ENCODE results near the gene CYP3A7. TPM values are rescaled to one million over a fixed set of nuclear protein-coding genes. Genes with fewer than 3 reads are reported as not detected.
"Not testable (repeated sequence)": the region's sequence is repeated elsewhere in the genome, so short reads cannot be mapped to it uniquely, and the experiment has no call there.

CYP3A7 gene
- total RNA-seq, 2 donors from 2014 or later: not detected

DNA sequence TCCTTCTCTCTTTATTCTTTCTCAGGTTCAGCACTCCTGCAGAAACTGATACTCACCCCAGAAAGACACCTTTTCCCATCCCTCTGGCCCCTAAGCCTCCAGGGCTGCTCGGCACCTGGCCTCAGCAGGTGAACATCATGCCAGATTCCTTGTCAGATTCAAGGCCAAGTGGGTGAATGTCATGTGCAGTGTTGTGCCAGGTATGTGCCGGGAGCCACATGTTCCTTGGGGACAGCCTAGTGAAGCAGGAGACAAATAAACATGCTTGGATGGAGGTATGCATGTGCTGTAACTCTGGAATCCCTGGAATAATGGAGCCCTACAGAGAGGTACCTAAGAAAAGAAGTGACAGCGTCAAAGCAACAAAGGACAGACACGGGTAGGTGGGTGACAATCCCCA is 1.7 kb upstream of the CYP3A7 start:
- not testable (repeated sequence) for ATAC-seq; H3K9me3 ChIP-seq (ENCODE audit: control insufficient read depth, low read length, poor library complexity, severe bottlenecking); H3K27me3 Mint-ChIP-seq; DNase-seq; H3K4me1 Mint-ChIP-seq; H3K36me3 Mint-ChIP-seq (ENCODE audit: low read depth); H3K27ac Mint-ChIP-seq; H3K4me3 Mint-ChIP-seq

DNA sequence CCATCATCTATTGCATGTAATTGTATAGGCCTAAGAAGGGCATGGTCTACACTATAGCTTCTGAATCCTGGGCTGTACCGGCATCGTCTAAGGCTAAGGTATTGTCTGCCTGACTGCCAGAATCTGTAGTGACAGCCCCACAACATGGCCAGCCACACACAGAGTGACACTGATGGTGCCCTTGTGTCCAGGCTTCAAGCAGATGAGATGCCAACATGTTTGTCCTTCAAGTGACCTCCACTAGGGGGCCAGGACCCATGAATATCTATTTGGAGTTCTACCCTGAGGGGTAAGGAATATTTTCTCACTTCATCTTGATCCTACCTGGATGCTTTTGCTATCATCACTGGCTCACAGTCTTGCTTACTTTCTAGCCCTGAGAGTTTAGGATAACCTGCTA is 1.5 kb downstream of the CYP3A7 start:
- Mint-ChIP-seq H3K36me3 (ENCODE audit: low read depth) (peaks cover 4% of the 10 kb centered on the region), H3K27me3 (no peaks in the 10 kb centered on the region), H3K4me1 (peaks cover 2% of the 10 kb centered on the region), H3K27ac (no peak overlapping the region), H3K4me3 (no peak overlapping the region)
- no peak for ATAC-seq
- DNase-seq: no peak
- no peaks in the 10 kb centered on the region for H3K9me3 ChIP-seq (ENCODE audit: control insufficient read depth, low read length, poor library complexity, severe bottlenecking)

GRCh38 chr7:99733003-99733402 is 2.0 kb downstream of the CYP3A7 start:
- H3K27ac Mint-ChIP-seq: no peak overlapping the region
- ATAC-seq: no peak
- H3K9me3 ChIP-seq (ENCODE audit: control insufficient read depth, low read length, poor library complexity, severe bottlenecking): no peaks in the 10 kb centered on the region
- DNase-seq: no peak
- H3K4me1 Mint-ChIP-seq: peaks cover 2% of the 10 kb centered on the region
- no peaks in the 10 kb centered on the region for H3K27me3 Mint-ChIP-seq
- H3K4me3 Mint-ChIP-seq: no peak overlapping the region
- H3K36me3 Mint-ChIP-seq (ENCODE audit: low read depth): peaks cover 4% of the 10 kb centered on the region

- Mint-ChIP-seq H3K36me3 (ENCODE audit: low read depth) (peaks cover 3% of the 10 kb centered on the region), H3K27ac (no peak overlapping the region), H3K4me3 (no peak overlapping the region), H3K4me1 (peaks cover 2% of the 10 kb centered on the region), H3K27me3 (no peaks in the 10 kb centered on the region)
- DNase-seq: no peak
- H3K9me3 ChIP-seq (ENCODE audit: control insufficient read depth, low read length, poor library complexity, severe bottlenecking): no peaks in the 10 kb centered on the region
- no peak for ATAC-seq
Measured at GRCh38 chr7:99731638-99732374, 3.2 kb downstream of the CYP3A7 start.

DNA sequence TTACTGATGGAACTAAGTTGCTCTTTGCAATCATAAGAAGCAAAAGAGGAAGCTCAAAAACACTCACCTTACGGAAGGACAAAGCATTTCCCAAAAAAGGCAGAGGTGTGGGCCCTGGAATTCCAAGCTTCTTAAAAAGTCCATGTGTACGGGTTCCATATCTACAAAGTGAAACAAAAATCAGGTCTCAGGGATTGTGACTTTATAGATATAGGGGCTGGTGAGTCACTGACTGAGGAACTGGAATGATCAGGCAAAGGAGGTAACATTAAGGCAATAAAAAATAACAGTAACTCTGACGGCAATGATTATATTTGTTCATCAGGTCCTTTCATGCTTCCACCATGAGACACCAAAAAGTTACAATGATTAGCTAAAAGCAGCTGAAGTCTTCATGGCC is 4.0 kb downstream of the CYP3A7 start:
- ATAC-seq: no peak
- no peak overlapping the region for H3K27ac Mint-ChIP-seq
- H3K27me3 Mint-ChIP-seq: no peaks in the 10 kb centered on the region
- H3K4me1 Mint-ChIP-seq: no peaks in the 10 kb centered on the region
- no peak overlapping the region for H3K4me3 Mint-ChIP-seq
- no peaks in the 10 kb centered on the region for H3K9me3 ChIP-seq (ENCODE audit: control insufficient read depth, low read length, poor library complexity, severe bottlenecking)
- DNase-seq: no peak
- no peaks in the 10 kb centered on the region for H3K36me3 Mint-ChIP-seq (ENCODE audit: low read depth)

- Mint-ChIP-seq H3K4me3 (no peak overlapping the region), H3K27ac (no peak overlapping the region), H3K36me3 (ENCODE audit: low read depth) (no peaks in the 10 kb centered on the region), H3K4me1 (no peaks in the 10 kb centered on the region), H3K27me3 (no peaks in the 10 kb centered on the region)
- no peak for DNase-seq
- H3K9me3 ChIP-seq (ENCODE audit: control insufficient read depth, low read length, poor library complexity, severe bottlenecking): no peaks in the 10 kb centered on the region
- ATAC-seq: no peak
Measured at GRCh38 chr7:99730238-99730810, 4.7 kb downstream of the CYP3A7 start.

- ATAC-seq (no peak), DNase-seq (no peak)
- H3K9me3 ChIP-seq (ENCODE audit: control insufficient read depth, low read length, poor library complexity, severe bottlenecking): no peaks in the 10 kb centered on the region
- Mint-ChIP-seq H3K36me3 (ENCODE audit: low read depth) (no peaks in the 10 kb centered on the region), H3K27ac (no peak overlapping the region), H3K4me3 (no peak overlapping the region), H3K4me1 (no peaks in the 10 kb centered on the region), H3K27me3 (no peaks in the 10 kb centered on the region)
Measured at GRCh38 chr7:99729486-99730237, 5.3 kb downstream of the CYP3A7 start.

- Mint-ChIP-seq H3K27me3 (no peaks in the 10 kb centered on the region), H3K4me3 (no peak overlapping the region), H3K27ac (no peak overlapping the region), H3K4me1 (no peaks in the 10 kb centered on the region), H3K36me3 (ENCODE audit: low read depth) (no peaks in the 10 kb centered on the region)
- no peaks in the 10 kb centered on the region for H3K9me3 ChIP-seq (ENCODE audit: control insufficient read depth, low read length, poor library complexity, severe bottlenecking)
- DNase-seq (no peak), ATAC-seq (no peak)
Measured at GRCh38 chr7:99728615-99729014, 6.4 kb downstream of the CYP3A7 start.

DNA sequence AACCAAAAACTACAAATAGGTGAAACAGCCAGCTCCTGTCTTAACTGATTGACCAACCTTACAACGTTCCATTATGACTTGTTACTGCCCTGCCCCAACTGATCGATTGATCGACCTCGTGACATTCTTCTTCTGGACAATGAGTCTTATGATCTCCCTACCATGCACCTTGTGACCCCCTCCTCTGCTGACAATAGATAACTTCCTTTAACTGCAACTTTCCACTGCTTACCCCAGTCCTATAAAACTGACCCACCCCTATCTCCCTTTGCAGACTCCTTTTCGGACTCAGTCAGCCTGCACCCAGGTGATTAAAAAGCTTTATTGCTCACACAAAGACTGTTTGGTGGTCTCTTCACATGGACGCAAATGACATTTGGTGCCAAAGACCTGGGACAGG is 11.8 kb downstream of the CYP3A7 start:
- H3K36me3 Mint-ChIP-seq (ENCODE audit: low read depth); H3K4me1 Mint-ChIP-seq; H3K9me3 ChIP-seq (ENCODE audit: control insufficient read depth, low read length, poor library complexity, severe bottlenecking); H3K4me3 Mint-ChIP-seq; H3K27me3 Mint-ChIP-seq; DNase-seq; H3K27ac Mint-ChIP-seq; ATAC-seq: not testable (repeated sequence)

DNA sequence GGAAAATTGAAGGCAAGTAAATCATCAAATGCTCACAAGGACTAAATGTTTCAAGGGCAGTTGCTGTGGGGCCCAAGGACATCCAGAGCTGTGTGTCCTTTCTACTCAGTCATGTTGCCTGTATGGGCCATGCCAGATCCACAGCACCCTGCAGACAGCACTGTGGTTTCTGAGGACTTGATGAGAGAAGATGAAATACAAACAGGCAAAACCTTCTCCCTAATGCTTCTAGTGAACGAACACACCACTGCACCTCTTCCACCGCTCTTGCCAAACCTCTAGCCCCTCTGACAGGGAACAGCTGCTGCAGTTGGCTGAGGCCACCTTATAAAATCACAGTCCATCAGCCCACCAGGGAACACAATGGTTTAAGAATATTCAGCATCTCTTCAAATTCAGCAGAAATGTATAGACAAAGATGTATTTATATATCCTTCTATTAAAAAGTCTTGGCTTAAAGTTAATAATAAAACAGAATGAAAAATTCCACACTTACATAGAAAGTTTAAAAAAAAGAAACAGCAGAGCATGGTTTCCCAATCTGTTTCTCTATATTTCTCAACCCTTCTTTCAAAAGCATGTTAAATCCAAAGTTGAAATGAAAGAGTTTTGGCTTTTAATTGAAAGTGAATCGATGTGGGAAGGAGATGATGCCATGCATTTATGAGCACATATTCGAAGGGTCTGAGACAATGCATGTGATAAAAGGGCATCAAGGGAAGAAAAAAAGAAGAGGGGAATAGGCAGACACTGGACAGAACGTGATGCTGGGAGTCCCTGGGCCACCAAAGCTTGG is 14.0 kb downstream of the CYP3A7 start:
- DNase-seq: no peak
- H3K4me3 Mint-ChIP-seq: no peak overlapping the region
- H3K27ac Mint-ChIP-seq: peak overlapping the region; percentile 24
- peak; percentile 45 for ATAC-seq
- no peaks in the 10 kb centered on the region for H3K27me3 Mint-ChIP-seq
- peaks cover 6% of the 10 kb centered on the region for H3K4me1 Mint-ChIP-seq
- H3K9me3 ChIP-seq (ENCODE audit: control insufficient read depth, low read length, poor library complexity, severe bottlenecking): no peaks in the 10 kb centered on the region
- no peaks in the 10 kb centered on the region for H3K36me3 Mint-ChIP-seq (ENCODE audit: low read depth)

- DNase-seq (no peak), ATAC-seq (peak; percentile 74)
- H3K9me3 ChIP-seq (ENCODE audit: control insufficient read depth, low read length, poor library complexity, severe bottlenecking): no peaks in the 10 kb centered on the region
- peaks cover 6% of the 10 kb centered on the region for H3K4me1 Mint-ChIP-seq
- H3K27ac Mint-ChIP-seq: peak overlapping the region; percentile 24
- H3K36me3 Mint-ChIP-seq (ENCODE audit: low read depth): no peaks in the 10 kb centered on the region
- no peak overlapping the region for H3K4me3 Mint-ChIP-seq
- no peaks in the 10 kb centered on the region for H3K27me3 Mint-ChIP-seq
Measured at GRCh38 chr7:99719996-99720769, 14.8 kb downstream of the CYP3A7 start.

DNA sequence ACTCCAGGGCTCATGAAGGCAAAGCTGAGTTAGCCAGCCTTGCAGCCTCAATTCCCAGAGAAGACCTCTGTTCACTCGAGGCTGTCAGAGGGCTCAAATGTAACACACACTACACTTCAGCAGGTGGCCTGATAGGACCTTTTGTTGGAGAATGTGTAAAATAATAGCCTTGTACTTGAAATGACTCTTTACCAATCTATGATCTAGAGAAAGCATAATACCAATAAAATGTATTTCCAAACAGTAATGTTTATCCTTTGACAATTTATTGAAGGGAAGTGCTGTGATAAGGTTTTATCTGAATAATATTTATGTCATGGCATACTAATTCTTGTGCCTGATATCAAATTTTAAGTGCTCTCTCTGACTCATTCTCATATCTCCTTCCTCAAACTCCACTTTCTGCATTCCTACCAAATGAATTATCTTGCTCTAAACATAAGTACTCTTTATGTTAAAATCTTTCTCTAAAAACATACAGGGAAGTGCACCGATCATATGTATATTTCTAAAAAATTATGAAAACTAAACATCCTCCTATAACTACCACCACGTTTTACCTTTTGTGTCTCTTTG is 20.9 kb downstream of the CYP3A7 start:
- peaks cover 2% of the 10 kb centered on the region for H3K4me1 Mint-ChIP-seq
- H3K4me3 Mint-ChIP-seq: no peak overlapping the region
- no peak overlapping the region for H3K27ac Mint-ChIP-seq
- H3K36me3 Mint-ChIP-seq (ENCODE audit: low read depth): no peaks in the 10 kb centered on the region
- no peak for DNase-seq
- no peaks in the 10 kb centered on the region for H3K27me3 Mint-ChIP-seq
- H3K9me3 ChIP-seq (ENCODE audit: control insufficient read depth, low read length, poor library complexity, severe bottlenecking): no peaks in the 10 kb centered on the region
- ATAC-seq: no peak

Data from T-helper 17 cell (primary cell).